Endometrium (tissue), 2 donors: ENCODE data around the gene C5AR1.
"Not testable (repeated sequence)": the region's sequence is repeated elsewhere in the genome, so short reads cannot be mapped to it uniquely, and the experiment has no call there.

Experiments used
- FAIRE-seq: peaks from 2 replicates; lab custom pipeline; 2012; peaks lifted over from hg19 to GRCh38; lab: Jason Lieb, UNC
- donor health status: control.
- donor health status: control.

C5AR1 gene

DNA sequence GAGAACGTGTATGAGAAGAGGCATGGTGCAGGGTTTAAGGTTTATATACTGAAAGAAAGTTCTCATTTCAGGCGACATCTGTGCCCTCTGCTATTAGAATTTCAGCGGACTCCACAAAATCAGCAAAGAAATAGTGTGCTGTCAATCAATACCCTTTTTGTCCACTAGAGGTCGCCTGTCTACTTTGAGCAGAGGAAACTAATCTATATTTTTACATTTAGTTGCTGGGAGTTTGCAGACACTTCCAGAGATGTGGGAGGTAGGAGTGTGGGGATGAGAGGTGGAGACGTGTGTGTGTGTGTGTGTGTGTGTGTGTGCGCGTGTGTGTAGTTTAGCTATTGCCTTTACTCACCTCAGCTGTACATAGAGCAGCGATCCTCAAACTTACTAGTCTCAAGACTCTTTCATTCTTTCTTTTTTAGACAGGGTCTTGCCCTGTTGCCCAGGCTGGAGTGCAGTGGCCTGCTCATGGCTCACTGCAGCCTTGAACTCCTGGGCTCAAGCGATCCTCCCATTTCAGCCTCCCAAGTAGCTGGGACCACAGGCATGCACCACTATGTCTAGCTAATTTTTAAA is 25.2 kb upstream of the C5AR1 start:
- FAIRE-seq, result no peak

DNA sequence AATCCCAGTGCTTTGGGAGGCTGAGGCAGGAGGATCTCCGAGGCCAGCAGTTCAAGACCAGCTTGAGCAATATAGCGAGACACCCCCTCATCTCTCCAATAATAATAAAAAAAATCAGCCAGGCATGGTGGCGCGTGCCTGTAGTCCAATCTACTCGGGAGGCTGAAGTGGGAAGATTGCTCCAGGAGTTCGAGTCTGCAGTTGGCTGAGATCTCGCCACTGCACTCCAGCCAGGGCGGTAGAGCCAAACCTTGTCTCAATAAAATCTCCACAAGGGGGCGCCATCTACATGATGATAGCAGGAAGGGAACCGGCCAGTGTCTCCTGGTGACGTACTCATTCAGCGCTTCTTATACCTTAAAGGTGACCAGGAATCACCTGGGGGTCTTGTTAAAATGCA is 13.6 kb upstream of the C5AR1 start:
- FAIRE-seq, result no peak

DNA sequence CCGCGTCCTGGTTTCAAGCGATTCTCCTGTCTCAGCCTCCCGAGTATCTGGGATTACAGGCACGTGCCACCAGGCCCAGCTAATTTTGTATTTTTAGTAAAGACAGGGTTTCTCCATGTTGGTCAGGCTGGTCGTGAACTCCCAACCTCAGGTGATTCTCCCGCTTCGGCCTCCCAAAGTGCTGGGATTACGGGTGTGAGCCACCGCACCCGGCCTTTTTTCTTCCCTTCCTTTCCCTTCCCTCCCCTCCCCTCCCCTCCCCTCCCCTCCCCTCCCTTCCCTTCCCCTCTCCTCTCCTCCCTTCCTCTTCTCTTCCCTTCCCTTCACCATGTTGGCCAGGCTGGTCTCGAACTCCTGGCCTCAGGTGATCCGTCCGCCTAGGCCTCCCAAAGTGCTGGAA is 8.8 kb upstream of the C5AR1 start:
- not testable (repeated sequence) for FAIRE-seq

DNA sequence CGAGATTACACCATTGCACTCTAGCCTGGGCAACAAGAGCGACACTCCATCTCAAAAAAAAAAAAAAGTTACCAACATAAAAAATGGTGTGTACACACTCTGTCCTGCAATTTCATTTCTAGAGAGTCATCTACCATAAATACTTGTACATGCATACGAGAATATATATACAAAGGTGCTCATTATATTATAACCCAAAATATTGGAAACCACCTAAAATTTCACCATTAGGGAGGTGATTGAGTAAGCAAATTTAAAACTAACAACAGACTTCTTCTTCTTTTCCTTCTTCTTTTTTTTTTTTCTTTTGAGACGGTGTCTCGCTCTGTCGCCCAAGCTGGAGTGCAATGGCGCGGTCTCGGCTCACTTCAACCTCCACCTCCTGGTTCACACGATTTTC is 7.4 kb upstream of the C5AR1 start:
- FAIRE-seq, result no peak

DNA sequence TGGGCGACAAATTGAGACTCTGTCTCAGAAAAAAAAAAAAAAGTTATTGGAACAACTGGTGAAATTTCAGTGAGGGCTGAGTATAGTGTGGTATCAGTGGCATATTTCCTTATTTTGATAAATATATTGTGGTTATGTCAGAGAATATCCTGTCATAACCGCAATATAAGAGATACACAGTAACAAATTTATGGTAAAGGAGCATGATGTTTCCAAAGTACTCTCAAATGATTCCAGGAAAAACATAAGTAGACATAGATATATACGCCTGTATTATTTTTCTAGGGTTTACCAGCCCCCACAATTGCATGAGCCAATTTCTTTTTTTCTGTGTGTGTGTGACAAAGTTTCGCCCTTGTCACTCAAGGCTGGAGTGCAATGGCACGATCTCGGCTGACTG is 5.7 kb upstream of the C5AR1 start:
- FAIRE-seq, result no peak

DNA sequence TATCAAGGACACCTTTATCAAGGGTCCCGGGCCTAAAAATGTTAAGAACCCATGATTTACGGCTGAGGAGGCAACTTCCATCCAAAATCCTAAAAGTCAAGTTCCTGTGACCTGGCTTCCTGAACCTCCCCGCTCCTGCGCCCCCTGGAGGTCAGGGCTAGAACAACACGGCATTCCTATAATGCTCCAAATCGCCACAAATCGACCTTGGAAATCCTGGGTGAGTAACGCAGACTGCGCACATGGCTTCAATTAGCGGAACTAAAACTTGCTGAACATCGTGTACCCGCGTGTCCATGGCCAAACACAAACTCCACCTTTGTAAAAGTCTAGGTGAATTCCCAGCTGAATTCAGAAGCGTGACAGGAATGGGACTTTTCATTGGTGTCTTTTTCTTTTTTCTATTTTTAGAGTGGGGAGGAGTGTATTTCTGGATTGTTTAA is 4.3 kb upstream of the C5AR1 start:
- no peak for FAIRE-seq

DNA sequence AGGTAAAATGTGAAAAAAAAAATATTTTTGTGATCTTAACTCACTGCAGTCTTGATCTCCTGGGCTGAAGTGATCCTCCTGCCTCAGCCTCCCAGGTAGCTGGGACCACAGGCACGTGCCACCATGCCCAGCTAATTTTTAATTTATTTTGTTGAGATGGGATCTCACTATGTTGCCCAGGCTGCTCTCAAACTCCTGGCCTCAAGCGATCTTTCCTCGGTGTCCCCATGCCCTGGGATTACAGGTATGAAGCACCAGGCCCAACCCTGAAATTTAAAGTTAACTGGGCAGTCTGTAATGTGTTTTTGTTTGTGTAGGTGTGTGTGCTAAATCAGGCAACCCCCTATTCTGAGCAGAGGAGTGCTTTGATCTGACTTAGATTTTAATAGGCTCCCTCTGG is 3.4 kb upstream of the C5AR1 start:
- no peak for FAIRE-seq

DNA sequence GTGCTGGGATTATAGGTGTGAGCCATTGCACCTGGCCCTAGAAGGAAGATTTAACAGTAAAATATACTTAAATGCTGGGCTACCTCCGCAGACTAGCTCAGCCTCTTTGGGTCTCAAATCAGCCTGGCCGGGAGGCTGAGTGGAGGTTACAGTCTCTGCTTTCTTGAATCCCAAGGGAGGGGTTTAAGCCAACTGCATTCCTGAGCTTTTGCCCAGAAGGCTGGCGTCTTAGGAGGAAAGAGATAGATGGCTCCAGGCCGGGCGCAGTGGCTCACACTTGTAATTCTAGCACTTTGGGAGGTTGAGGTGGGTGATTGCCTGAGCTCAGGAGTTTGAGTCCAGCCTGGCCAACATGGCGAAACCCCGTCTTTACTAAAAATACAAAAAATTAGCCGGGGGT is 623 bp upstream of the C5AR1 start:
- FAIRE-seq, result no peak

DNA sequence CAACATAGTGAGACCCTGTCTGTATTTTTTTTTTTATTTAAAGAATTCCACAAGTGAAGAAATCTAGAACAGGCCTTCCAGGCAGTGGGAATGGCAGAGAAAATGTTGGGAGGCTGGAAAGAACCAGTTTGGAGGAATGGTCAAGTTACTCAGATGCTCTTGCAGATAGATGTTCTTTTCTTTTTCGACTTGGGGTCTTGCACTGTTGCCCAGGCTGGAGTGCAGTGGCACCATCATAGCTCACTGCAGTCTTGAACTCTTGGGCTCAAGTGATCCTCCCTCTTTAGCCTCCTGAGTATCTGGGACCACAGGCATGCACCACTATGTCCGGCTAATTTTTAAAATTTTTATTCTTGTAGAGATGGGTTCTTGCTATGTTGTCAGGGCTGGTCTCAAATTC is 662 bp downstream of the C5AR1 start:
- FAIRE-seq, result no peak

DNA sequence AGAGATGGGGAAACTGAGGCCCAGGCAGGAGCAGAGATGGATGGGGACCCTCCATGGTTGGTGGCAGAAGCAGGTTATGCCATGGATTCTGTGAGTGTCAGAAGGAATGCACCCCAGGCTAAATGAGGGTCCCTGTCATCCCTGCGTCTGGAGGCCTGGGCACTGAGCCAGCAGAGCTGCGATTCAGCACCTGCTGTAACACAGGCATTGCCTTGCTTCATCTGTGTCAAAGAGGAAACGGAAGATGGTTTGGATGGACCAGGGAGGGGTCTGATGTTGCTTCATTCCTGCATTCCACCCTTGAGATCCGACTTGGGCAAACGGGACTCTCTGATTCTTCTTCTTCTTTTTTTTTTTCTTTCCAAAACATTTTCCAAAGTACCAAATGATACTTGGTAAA is 1.2 kb downstream of the C5AR1 start:
- no peak for FAIRE-seq

DNA sequence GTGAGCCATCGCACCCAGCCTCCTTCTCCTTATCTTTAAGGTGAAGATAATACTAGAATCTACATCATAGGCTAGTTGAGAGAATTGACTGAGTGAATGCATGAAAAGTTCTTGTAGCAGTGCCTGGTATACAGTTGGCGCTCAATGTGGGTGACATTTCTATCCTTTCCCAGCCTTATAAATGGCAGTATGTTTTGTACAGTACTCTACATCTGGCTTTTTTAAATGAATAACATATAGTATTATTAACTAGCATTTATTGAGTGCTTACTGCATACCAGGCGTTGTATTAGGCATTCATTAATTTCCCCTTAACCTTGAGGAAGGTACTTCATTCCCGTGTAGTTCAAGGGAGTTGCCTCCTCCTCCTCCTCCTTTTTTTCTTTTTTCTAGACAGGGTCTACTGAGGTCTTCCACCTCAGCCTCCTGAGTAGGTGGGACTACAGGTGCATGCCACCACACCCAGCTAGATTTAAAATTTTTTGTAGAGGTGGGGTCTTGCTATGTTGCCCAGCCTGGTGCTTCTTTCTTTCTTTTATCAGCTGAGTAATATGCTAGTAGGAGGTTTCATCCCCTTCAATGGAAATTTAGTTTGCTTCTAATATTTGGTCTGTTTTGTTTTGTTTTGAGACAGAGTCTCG is 2.8 kb downstream of the C5AR1 start:
- no peak for FAIRE-seq

DNA sequence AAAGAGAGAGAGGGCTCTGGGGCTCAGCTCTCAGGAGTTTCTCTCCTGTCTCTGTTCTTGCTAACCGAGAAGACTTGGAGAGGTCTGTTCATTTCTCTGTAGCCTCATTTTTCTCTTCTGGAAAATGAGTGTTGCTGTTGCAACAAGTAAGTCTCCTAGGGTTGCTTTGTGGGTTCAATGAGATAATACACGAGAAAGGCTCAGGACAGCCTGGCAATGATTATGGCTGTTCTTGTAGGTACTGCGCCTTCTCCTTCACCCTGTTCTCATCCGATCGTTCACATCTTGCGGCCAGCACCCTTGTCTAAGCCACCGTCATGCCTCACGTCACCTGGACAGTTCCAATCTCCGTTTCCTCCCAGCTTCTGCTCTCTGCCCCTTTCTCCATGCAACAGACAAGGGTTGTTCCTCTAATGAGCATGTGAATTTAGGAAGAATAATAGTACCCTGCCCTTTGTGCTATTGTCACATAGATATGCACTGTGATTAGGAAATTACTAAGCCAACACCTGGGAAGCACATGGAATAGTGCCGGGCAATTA is 4.2 kb downstream of the C5AR1 start:
- FAIRE-seq, result no peak

DNA sequence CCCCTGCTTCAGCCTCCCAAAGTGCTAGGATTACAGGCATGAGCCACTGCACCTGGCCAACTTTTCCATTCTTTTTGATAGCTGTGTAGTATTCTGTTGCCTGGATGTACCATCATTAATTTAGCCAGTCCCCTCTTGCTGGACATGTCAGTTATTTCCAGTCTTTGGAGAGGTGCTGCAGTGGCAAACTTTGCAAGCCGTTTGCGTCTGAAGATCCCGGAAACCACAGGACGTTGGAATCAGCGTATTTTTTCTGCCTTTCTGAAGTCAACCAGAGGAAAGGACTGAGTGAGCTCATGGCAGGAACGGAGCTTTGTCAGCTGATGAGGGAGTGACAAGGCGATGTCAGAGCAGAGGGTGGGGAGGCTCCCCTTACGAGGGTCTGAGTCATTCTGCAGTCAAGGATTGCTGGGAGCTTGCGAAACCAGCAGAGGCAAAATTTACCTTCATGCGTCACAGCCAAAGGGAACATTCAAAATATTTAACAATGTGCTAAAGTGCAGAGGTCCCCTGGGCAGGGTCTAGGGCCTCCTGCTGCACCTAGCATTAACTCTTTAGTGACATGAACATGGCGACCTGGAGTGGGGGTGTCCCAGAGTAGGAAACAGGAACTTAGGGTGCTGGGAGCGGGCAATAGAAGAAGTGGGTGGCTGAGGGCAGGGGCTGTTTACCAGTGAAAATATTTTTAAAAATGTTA is 5.6 kb downstream of the C5AR1 start:
- no peak for FAIRE-seq

DNA sequence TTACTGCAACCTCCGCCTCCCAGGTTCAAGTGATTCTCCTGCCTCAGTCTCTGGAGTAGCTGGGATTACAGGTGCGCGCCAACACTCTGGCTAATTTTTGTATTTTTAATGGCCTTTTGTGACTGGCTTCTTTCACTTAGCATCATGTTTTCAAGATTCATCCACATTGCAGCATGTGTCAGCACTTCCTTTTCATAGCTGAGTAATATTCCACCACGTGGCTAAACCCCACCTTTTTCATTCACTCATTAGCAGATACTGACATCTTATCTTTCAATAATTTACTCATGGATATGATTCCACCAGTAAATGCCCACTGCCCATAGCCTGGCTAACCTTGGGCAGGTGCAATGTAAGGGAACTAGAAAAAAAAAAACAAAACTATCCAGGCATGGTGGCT is 6.9 kb downstream of the C5AR1 start:
- FAIRE-seq, result no peak

DNA sequence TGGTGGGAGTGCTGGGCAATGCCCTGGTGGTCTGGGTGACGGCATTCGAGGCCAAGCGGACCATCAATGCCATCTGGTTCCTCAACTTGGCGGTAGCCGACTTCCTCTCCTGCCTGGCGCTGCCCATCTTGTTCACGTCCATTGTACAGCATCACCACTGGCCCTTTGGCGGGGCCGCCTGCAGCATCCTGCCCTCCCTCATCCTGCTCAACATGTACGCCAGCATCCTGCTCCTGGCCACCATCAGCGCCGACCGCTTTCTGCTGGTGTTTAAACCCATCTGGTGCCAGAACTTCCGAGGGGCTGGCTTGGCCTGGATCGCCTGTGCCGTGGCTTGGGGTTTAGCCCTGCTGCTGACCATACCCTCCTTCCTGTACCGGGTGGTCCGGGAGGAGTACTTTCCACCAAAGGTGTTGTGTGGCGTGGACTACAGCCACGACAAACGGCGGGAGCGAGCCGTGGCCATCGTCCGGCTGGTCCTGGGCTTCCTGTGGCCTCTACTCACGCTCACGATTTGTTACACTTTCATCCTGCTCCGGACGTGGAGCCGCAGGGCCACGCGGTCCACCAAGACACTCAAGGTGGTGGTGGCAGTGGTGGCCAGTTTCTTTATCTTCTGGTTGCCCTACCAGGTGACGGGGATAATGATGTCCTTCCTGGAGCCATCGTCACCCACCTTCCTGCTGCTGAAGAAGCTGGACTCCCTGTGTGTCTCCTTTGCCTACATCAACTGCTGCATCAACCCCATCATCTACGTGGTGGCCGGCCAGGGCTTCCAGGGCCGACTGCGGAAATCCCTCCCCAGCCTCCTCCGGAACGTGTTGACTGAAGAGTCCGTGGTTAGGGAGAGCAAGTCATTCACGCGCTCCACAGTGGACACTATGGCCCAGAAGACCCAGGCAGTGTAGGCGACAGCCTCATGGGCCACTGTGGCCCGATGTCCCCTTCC is 10.5 kb downstream of the C5AR1 start:
- no peak for FAIRE-seq

DNA sequence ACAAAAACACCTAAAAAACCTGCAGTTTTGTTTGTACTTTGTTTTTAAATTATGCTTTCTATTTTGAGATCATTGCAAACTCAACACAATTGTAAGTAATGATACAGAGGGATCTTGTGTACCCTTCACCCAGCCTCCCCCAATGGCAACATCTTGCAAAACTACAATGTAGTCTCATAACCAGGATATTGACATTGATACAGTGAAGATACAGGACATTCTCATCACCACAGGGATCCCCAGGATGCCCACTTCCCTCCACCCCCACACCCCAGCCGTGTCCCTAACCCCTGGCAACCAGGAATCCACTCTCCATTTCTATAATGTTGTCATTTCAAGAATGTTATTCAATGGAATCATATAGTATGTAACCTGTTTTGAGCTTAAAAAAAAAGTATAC is 12.0 kb downstream of the C5AR1 start:
- FAIRE-seq, result no peak

DNA sequence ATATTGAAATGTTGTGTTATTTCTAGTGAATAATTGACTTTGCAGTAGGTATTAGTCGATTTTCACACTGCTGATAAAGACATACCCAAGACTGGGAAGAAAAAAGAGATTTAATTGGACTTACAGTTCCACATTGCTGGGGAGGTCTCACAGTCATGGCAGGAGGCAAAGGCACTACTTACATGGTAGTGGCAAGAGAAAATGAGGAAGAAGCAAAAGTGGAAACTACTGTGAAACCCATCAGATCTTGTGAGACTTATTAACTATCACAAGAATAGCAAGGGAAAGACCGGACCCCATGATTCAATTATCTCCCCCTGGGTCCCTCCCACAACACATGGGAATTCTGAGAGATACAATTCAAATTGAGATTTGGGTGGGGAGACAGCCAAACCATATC is 12.4 kb downstream of the C5AR1 start:
- no peak for FAIRE-seq

DNA sequence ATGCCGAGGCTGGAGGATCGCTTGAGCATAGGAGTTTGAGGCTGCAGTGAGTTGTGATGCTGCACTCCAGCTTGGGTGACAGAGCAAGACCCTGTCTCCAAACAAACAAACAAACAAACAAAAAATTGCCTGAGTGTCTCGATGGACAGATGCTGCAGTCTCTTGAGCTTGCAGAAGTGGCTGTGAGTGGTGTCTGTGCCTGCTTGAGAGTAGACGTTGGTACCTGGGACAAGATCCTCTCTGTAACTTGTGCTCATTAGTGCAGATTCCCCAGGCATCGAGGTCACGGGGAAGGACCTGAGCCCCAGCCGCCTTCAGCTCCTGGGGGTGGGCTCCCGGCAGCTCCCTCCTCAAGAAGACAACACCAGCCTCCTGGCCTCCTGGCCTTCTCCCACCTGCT is 13.7 kb downstream of the C5AR1 start:
- FAIRE-seq, result no peak

DNA sequence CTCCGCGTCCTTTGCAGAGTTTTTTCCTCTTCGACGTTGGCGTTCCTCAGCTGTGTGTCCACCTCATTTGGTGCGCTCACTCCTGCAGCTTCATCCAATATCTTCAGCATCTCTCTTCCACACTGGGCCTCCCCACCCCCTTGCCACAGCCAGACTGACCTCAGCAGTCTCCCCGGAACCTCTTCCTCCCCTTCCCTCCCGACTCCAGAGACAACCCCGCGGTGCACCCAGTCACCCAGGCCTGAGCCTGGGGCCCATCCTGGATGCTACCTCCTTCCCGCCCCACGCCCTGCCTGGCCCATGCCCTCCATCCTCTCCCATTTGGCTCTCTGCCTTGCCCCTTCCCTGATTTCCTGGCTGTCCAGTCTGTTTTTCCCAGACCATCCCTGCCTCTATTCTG is 14.2 kb downstream of the C5AR1 start:
- FAIRE-seq, result no peak

DNA sequence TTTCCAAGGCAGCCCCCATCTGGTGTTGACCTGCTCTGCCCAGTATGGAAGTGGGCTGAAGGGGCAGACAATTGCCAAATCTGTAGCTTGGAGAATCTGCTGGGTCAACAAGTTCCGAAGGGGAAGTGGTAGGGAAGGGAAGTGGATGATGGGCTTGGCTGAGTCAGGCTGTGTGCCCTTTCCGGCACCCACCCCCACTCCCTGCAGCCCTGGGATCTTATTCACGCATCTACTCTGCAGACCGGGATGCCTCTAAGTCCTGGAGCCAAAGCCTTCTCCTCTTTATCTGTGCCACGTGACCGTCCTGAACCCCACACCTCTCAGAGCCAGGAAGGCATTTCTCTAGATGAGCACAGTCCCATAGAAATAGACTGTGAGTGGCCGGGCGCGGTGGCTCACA is 14.8 kb downstream of the C5AR1 start:
- no peak for FAIRE-seq

DNA sequence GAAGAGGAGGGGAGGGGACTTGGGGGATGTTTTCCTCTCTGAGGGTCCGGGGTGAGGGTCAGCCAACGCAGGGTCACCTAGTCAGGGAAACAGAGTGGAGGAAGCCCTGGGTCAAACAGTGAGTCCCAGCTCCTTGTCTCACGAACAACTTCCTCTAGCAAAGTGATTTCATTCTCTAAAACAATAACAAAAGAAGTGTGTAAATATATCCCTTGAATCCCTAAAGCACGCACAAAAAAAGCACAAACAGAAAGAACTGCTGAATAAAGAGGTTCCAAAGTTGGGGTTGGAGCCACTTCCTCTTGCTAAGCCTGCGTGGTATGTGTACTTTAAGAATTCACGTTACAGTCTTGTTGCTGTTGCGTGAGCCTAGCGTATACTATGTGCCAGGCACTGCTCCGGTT is 20.8 kb downstream of the C5AR1 start:
- no peak for FAIRE-seq

DNA sequence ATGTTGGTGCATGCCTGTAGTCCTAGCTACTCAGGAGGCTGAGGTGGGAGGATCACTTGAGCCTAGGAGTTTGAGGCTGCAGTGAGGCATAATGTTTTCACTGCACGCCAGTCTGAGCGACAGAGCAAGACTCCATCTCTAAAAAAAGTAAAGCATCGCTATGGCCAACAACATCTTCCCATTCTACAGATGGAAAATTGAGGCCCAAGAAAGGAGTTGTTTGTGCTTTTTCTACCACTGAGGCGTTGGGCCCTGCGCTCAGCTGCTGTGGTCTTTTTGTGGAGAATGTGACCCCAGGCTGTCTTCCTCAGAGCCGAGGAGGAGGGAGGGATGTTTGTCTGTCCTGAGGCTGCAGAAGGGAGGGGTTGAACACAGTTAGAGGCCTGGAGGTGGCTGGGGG is 21.8 kb downstream of the C5AR1 start:
- FAIRE-seq, result no peak
